ENCODE data around the gene ABI3BP. TPM values are rescaled to one million over a fixed set of nuclear protein-coding genes. Genes with fewer than 3 reads are reported as not detected.
A peak's percentile ranks its signal among the peaks of the same experiment; 100 is the strongest.

The ABI3BP gene
- total RNA-seq, 2 donors from 2014 or later = 16.4 to 34.6 TPM

DNA sequence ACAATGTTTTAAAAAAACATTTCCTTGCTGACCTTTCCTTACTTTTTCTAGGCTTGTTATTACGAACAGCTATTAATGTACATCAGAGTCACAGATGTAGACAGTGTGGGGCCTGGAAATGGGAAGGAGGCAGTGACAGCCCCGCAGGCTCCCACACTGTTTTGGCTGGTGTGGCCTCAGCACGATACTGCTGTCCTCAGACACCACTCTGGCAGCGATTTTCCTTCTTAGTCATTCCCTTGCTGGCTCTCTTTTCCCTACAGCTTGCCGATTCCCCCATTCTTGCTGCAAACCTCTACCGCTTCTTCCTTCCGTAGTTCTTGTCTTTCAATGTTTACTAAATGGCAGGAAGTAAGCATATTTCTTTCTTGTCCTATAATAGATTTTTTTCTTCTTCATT lies 113.1 kb downstream of the ABI3BP start:
- peak; percentile 21 for DNase-seq
- no peaks in the 10 kb centered on the region for H3K4me1 ChIP-seq
- H3K27me3 ChIP-seq = no peaks in the 10 kb centered on the region
- no peak overlapping the region for H3K9ac ChIP-seq (ENCODE audit: low read depth in 2 of 2, low read length in 2 of 2)
- H3K36me3 ChIP-seq = no peaks in the 10 kb centered on the region
- intact Hi-C loops (cut with DNase I) = no loop called here
- no peak overlapping the region for H3K4me3 ChIP-seq
- H3K27ac ChIP-seq = no peak overlapping the region
- H3K9me3 ChIP-seq = no peaks in the 10 kb centered on the region
- TF ChIP-seq, protein P1, sequence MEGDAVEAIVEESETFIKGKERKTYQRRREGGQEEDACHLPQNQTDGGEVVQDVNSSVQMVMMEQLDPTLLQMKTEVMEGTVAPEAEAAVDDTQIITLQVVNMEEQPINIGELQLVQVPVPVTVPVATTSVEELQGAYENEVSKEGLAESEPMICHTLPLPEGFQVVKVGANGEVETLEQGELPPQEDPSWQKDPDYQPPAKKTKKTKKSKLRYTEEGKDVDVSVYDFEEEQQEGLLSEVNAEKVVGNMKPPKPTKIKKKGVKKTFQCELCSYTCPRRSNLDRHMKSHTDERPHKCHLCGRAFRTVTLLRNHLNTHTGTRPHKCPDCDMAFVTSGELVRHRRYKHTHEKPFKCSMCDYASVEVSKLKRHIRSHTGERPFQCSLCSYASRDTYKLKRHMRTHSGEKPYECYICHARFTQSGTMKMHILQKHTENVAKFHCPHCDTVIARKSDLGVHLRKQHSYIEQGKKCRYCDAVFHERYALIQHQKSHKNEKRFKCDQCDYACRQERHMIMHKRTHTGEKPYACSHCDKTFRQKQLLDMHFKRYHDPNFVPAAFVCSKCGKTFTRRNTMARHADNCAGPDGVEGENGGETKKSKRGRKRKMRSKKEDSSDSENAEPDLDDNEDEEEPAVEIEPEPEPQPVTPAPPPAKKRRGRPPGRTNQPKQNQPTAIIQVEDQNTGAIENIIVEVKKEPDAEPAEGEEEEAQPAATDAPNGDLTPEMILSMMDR (IDR thresholded peaks at IDR 0.05) = no peak

DNA sequence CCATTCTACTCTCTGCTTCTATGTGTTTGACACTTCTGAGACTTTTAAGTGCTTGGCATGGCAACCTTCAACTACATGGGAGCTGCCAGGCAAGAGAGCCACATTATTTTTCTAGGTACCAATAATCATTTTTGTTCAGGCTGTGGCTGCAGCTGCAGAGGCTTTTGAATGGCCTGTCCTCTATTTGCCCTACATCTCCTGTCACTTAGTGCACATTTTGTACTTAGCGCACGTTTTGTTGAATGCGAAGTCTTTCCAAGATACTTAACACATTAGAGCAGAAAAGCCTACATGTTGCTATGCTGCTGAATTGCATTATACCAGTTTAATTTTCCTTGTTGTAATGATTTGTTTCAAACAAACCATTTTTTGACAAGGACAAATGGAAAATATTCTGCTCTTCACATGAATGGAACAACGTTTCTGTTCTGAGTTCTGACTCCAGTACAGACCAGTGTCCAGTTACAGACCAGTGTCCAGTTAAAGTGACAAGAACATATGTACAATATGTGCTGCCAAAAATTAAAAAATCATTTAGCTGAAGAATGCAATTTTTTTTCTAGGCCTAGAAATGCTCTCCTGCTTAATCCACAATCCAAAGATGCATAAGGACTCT lies 113.9 kb downstream of the ABI3BP start:
- DNase-seq = no peak
- Histone ChIP-seq H3K9ac (ENCODE audit: low read depth in 2 of 2, low read length in 2 of 2) (no peak overlapping the region), H3K9me3 (no peaks in the 10 kb centered on the region), H3K27me3 (no peaks in the 10 kb centered on the region), H3K36me3 (no peaks in the 10 kb centered on the region), H3K4me1 (no peaks in the 10 kb centered on the region), H3K27ac (no peak overlapping the region), H3K4me3 (no peak overlapping the region)
- intact Hi-C loops (cut with DNase I) = no loop called here
- TF ChIP-seq, protein P1 (IDR thresholded peaks at IDR 0.05) = no peak

DNA sequence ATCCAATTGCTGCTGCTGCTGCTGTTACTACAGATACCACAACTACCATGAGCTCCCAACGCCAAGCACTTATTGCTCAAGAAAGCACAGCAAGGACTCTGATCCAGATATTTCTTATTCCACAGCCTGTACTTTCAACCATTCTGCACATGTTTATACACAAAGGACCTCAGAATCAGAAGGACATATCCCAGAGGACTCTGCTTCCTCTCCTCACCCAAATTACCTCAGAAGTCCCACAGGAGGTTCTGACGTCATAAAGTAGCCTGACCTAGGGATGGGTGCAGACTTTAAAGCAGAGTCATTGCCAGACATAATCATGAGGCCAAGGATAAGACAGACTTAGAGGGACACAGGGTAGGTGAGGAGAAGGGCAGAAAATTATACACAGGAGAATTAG lies 115.9 kb downstream of the ABI3BP start:
- no peaks in the 10 kb centered on the region for H3K36me3 ChIP-seq
- H3K27me3 ChIP-seq = no peaks in the 10 kb centered on the region
- no peaks in the 10 kb centered on the region for H3K9me3 ChIP-seq
- no peak for DNase-seq
- no peak overlapping the region for H3K27ac ChIP-seq
- intact Hi-C loops (cut with DNase I) = no loop called here
- TF ChIP-seq, protein P1 (IDR thresholded peaks at IDR 0.05) = no peak
- no peak overlapping the region for H3K4me3 ChIP-seq
- no peak overlapping the region for H3K9ac ChIP-seq (ENCODE audit: low read depth in 2 of 2, low read length in 2 of 2)
- H3K4me1 ChIP-seq = no peaks in the 10 kb centered on the region

DNA sequence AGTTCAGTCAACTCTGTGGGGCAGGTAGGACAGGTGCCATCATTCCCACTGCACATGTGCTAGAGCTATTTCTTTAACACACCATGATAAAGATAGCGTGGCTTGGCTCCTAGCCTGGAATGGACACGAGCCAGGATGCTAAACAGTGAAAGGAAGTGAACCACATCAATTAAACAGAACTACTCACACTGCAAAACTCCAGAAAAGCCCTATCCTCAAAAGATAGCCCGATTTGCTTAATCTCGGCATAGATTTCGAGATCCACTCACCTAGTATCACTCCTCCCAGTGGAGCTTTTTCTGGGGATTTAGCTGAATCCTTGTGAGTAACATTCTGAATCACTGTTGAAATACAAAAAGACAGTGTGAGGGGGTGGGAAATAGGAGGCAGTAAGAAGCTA lies 118.0 kb downstream of the ABI3BP start:
- no peaks in the 10 kb centered on the region for H3K36me3 ChIP-seq
- intact Hi-C loops (cut with DNase I) = no loop called here
- TF ChIP-seq, protein P1 (IDR thresholded peaks at IDR 0.05) = no peak
- no peak overlapping the region for H3K9ac ChIP-seq (ENCODE audit: low read depth in 2 of 2, low read length in 2 of 2)
- no peaks in the 10 kb centered on the region for H3K27me3 ChIP-seq
- peak; percentile 65 for DNase-seq
- no peak overlapping the region for H3K4me3 ChIP-seq
- no peak overlapping the region for H3K27ac ChIP-seq
- H3K9me3 ChIP-seq = no peaks in the 10 kb centered on the region
- H3K4me1 ChIP-seq = no peaks in the 10 kb centered on the region

DNA sequence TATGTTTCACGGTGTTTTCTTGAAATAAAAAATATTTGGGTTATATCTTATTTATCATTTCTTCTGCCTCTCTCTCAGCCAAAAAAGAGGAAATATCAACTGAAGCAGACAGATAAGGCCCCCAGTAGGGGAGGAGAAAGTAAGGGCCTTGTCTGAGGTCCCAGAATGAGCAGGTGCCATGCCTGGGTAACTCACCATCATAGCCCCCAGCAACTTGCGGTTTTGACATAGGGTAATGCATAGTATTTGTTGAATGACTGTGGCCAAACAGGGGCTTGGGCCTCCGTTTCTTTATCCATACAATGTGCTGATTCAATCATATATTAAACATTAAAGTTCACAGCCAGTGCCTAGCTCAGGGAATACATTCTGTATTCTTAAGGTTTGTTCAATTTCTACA lies 119.6 kb downstream of the ABI3BP start:
- TF ChIP-seq, protein P1 (IDR thresholded peaks at IDR 0.05) = no peak
- Histone ChIP-seq H3K9ac (ENCODE audit: low read depth in 2 of 2, low read length in 2 of 2) (no peak overlapping the region), H3K27me3 (no peaks in the 10 kb centered on the region), H3K36me3 (no peaks in the 10 kb centered on the region), H3K4me3 (no peak overlapping the region), H3K27ac (no peak overlapping the region), H3K4me1 (no peaks in the 10 kb centered on the region), H3K9me3 (no peaks in the 10 kb centered on the region)
- DNase-seq = no peak
- intact Hi-C loops (cut with DNase I) = no loop called here

All from colonic mucosa (tissue), 4 donors.